ENCODE data around the gene TNRC18. TPM values are rescaled to one million over a fixed set of nuclear protein-coding genes. Genes with fewer than 3 reads are reported as not detected.

Gene TNRC18
- polyA plus RNA-seq, 3 donors from 2014 or later = 0.42 to 4.1 (median 1.0) TPM

GRCh38 chr7:5396542-5396941 lies 27.1 kb downstream of the TNRC18 start:
- Mint-ChIP-seq H3K27me3 (ENCODE audit: low read depth in 3 of 3) (peaks cover 1 to 9% (median 6%) of the 10 kb centered on the region in 3 donors), H3K36me3 (peaks cover 12 to 16% (median 12%) of the 10 kb centered on the region in 3 donors), H3K4me1 (peaks cover 43 to 44% of the 10 kb centered on the region in 2 donors), H3K4me3 (peak overlapping the region; percentile 84 to 88 (median 86)), H3K27ac (peak overlapping the region; percentile 94 to 98 (median 97)), H3K9me3 (no peaks in the 10 kb centered on the region)
- peak; percentile 68 to 76 (median 74) for DNase-seq

- Mint-ChIP-seq H3K4me1 (peaks cover 43 to 46% of the 10 kb centered on the region in 2 donors), H3K27ac (peak overlapping the region; percentile 79 to 98 (median 96)), H3K36me3 (peaks cover 12 to 13% (median 12%) of the 10 kb centered on the region in 3 donors), H3K4me3 (peak overlapping the region; percentile 84 to 88 (median 86)), H3K9me3 (no peaks in the 10 kb centered on the region), H3K27me3 (ENCODE audit: low read depth in 3 of 3) (peaks cover 1 to 9% (median 6%) of the 10 kb centered on the region in 3 donors)
- DNase-seq = no peak
Observed at GRCh38 chr7:5395246-5395645, 28.4 kb downstream of the TNRC18 start.

GRCh38 chr7:5394264-5395105 lies 29.1 kb downstream of the TNRC18 start:
- Mint-ChIP-seq H3K4me1 (peaks cover 43 to 46% of the 10 kb centered on the region in 2 donors), H3K9me3 (no peaks in the 10 kb centered on the region), H3K36me3 (peaks cover 12 to 15% (median 13%) of the 10 kb centered on the region in 3 donors), H3K27ac (peak overlapping the region in 5 of 6 donors; percentile 51 to 87 (median 70)), H3K4me3 (peak overlapping the region in 3 of 5 donors; percentile 21 to 51 (median 49)), H3K27me3 (ENCODE audit: low read depth in 3 of 3) (peaks cover 1 to 6% (median 6%) of the 10 kb centered on the region in 3 donors)
- no peak for DNase-seq

GRCh38 chr7:5393748-5394147 lies 29.9 kb downstream of the TNRC18 start:
- peak overlapping the region; percentile 51 to 87 (median 72) for H3K27ac Mint-ChIP-seq
- H3K4me3 Mint-ChIP-seq = peak overlapping the region in 3 of 5 donors; percentile 2 to 49 (median 21)
- peaks cover 1 to 6% (median 6%) of the 10 kb centered on the region in 3 donors for H3K27me3 Mint-ChIP-seq (ENCODE audit: low read depth in 3 of 3)
- H3K9me3 Mint-ChIP-seq = no peaks in the 10 kb centered on the region
- peaks cover 12 to 15% (median 13%) of the 10 kb centered on the region in 3 donors for H3K36me3 Mint-ChIP-seq
- DNase-seq = no peak
- H3K4me1 Mint-ChIP-seq = peaks cover 43 to 44% of the 10 kb centered on the region in 2 donors

GRCh38 chr7:5393328-5393727 lies 30.3 kb downstream of the TNRC18 start:
- Mint-ChIP-seq H3K27me3 (ENCODE audit: low read depth in 3 of 3) (peaks cover 1 to 6% (median 6%) of the 10 kb centered on the region in 3 donors), H3K4me1 (peaks cover 43 to 44% of the 10 kb centered on the region in 2 donors), H3K27ac (peak overlapping the region; percentile 40 to 75 (median 59)), H3K9me3 (no peaks in the 10 kb centered on the region), H3K4me3 (peak overlapping the region in 4 of 5 donors; percentile 10 to 47 (median 26)), H3K36me3 (peaks cover 12 to 15% (median 13%) of the 10 kb centered on the region in 3 donors)
- no peak for DNase-seq

GRCh38 chr7:5390918-5391317 lies 32.7 kb downstream of the TNRC18 start:
- no peak for DNase-seq
- Mint-ChIP-seq H3K27me3 (ENCODE audit: low read depth in 3 of 3) (peaks cover 0 to 4% (median 3%) of the 10 kb centered on the region in 3 donors), H3K36me3 (peaks cover 17 to 20% (median 18%) of the 10 kb centered on the region in 3 donors), H3K4me3 (no peak overlapping the region), H3K4me1 (peaks cover 33 to 35% of the 10 kb centered on the region in 2 donors), H3K9me3 (no peaks in the 10 kb centered on the region), H3K27ac (peak overlapping the region in 5 of 6 donors; percentile 20 to 75 (median 51))

GRCh38 chr7:5388905-5389433 lies 34.7 kb downstream of the TNRC18 start:
- Mint-ChIP-seq H3K27me3 (ENCODE audit: low read depth in 3 of 3) (peaks cover 0 to 4% (median 2%) of the 10 kb centered on the region in 3 donors), H3K4me1 (peaks cover 32% of the 10 kb centered on the region in 2 donors), H3K36me3 (peaks cover 15 to 21% (median 16%) of the 10 kb centered on the region in 3 donors), H3K9me3 (no peaks in the 10 kb centered on the region), H3K4me3 (no peak overlapping the region), H3K27ac (no peak overlapping the region)
- no peak for DNase-seq

GRCh38 chr7:5388273-5388901 lies 35.2 kb downstream of the TNRC18 start:
- Mint-ChIP-seq H3K27ac (no peak overlapping the region), H3K4me1 (peaks cover 31 to 32% of the 10 kb centered on the region in 2 donors), H3K27me3 (ENCODE audit: low read depth in 3 of 3) (peaks cover 0 to 4% (median 2%) of the 10 kb centered on the region in 3 donors), H3K9me3 (no peaks in the 10 kb centered on the region), H3K4me3 (no peak overlapping the region), H3K36me3 (peaks cover 13 to 17% (median 14%) of the 10 kb centered on the region in 3 donors)
- DNase-seq = no peak

- H3K9me3 Mint-ChIP-seq = no peaks in the 10 kb centered on the region
Observed at GRCh38 chr7:5387711-5388245, 35.9 kb downstream of the TNRC18 start.

GRCh38 chr7:5384618-5385017 lies 39.0 kb downstream of the TNRC18 start:
- H3K27me3 Mint-ChIP-seq (ENCODE audit: low read depth in 3 of 3) = peaks cover 0 to 4% (median 2%) of the 10 kb centered on the region in 3 donors
- no peak for DNase-seq
- H3K36me3 Mint-ChIP-seq = peaks cover 4 to 9% (median 6%) of the 10 kb centered on the region in 3 donors
- peak overlapping the region in 3 of 5 donors; percentile 20 to 36 (median 25) for H3K4me3 Mint-ChIP-seq
- no peaks in the 10 kb centered on the region for H3K9me3 Mint-ChIP-seq
- peaks cover 41 to 50% of the 10 kb centered on the region in 2 donors for H3K4me1 Mint-ChIP-seq
- H3K27ac Mint-ChIP-seq = peak overlapping the region in 2 of 6 donors; percentile 31 to 34

More at GRCh38 chr7:5387711-5388245, 35.9 kb downstream of the TNRC18 start:
- H3K27me3 Mint-ChIP-seq (ENCODE audit: low read depth in 3 of 3) = peaks cover 0 to 2% (median 0%) of the 10 kb centered on the region in 3 donors
- no peak for DNase-seq
- peaks cover 6 to 12% (median 9%) of the 10 kb centered on the region in 3 donors for H3K36me3 Mint-ChIP-seq
- H3K27ac Mint-ChIP-seq = no peak overlapping the region
- no peak overlapping the region for H3K4me3 Mint-ChIP-seq
- peaks cover 31 to 32% of the 10 kb centered on the region in 2 donors for H3K4me1 Mint-ChIP-seq

- Mint-ChIP-seq H3K4me1 (peaks cover 44 to 50% of the 10 kb centered on the region in 2 donors), H3K36me3 (peaks cover 4 to 9% (median 6%) of the 10 kb centered on the region in 3 donors), H3K27ac (peak overlapping the region in 4 of 6 donors; percentile 34 to 78 (median 67)), H3K27me3 (ENCODE audit: low read depth in 3 of 3) (peaks cover 0 to 4% (median 2%) of the 10 kb centered on the region in 3 donors), H3K9me3 (no peaks in the 10 kb centered on the region), H3K4me3 (peak overlapping the region; percentile 15 to 63 (median 58))
- no peak for DNase-seq
Observed at GRCh38 chr7:5383314-5384098, 40.1 kb downstream of the TNRC18 start.

GRCh38 chr7:5382281-5382892 lies 41.2 kb downstream of the TNRC18 start:
- H3K9me3 Mint-ChIP-seq = no peaks in the 10 kb centered on the region
- H3K36me3 Mint-ChIP-seq = peaks cover 4 to 8% (median 4%) of the 10 kb centered on the region in 3 donors
- DNase-seq = no peak
- H3K27ac Mint-ChIP-seq = peak overlapping the region in 4 of 6 donors; percentile 58 to 86 (median 75)
- peaks cover 46 to 54% of the 10 kb centered on the region in 2 donors for H3K4me1 Mint-ChIP-seq
- H3K27me3 Mint-ChIP-seq (ENCODE audit: low read depth in 3 of 3) = peaks cover 0 to 4% (median 4%) of the 10 kb centered on the region in 3 donors
- peak overlapping the region; percentile 15 to 63 (median 41) for H3K4me3 Mint-ChIP-seq
